ENCODE results near the gene MAP3K21.

DNA sequence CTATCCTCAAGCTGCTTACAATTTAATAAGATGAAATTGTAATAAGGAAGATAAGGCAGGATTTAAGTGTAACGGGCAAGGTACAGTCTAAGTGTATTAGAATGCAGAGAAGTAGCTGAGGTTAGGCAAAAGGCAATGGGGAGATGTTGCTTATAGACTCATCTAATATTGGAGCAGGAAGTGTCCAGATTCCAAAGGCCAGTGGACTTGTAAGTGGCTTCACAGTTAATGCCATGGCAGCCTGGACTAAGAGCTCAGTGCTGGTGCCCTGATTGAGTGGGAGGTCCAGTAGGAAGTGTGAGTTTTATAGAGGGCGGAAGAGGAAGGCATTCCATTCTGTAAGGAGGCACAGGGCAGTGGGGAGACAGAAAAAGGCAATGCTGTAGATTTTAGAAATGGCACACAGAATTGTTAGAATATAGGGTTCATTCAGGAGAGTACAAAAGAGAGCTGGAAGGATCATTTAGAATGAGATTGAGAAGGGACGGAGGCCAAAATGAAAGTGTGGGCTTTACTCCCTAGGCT is 12.6 kb downstream of the MAP3K21 start:
- TF ChIP-seq, protein P1, sequence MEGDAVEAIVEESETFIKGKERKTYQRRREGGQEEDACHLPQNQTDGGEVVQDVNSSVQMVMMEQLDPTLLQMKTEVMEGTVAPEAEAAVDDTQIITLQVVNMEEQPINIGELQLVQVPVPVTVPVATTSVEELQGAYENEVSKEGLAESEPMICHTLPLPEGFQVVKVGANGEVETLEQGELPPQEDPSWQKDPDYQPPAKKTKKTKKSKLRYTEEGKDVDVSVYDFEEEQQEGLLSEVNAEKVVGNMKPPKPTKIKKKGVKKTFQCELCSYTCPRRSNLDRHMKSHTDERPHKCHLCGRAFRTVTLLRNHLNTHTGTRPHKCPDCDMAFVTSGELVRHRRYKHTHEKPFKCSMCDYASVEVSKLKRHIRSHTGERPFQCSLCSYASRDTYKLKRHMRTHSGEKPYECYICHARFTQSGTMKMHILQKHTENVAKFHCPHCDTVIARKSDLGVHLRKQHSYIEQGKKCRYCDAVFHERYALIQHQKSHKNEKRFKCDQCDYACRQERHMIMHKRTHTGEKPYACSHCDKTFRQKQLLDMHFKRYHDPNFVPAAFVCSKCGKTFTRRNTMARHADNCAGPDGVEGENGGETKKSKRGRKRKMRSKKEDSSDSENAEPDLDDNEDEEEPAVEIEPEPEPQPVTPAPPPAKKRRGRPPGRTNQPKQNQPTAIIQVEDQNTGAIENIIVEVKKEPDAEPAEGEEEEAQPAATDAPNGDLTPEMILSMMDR (IDR thresholded peaks at IDR 0.05; ENCODE audit: borderline replicate concordance, extremely low read depth, low read length, poor library complexity, severe bottlenecking): no peak
- TF ChIP-seq EZH2 (IDR thresholded peaks at IDR 0.05; ENCODE audit: borderline replicate concordance, low read depth, low read length, severe bottlenecking): no peak
